Endometrial microvascular endothelial cells (primary cell): Measurements from ENCODE around the gene GUCA2A. TPM values are rescaled to one million over a fixed set of nuclear protein-coding genes. Genes with fewer than 3 reads are reported as not detected.
"Not testable (repeated sequence)": the region's sequence is repeated elsewhere in the genome, so short reads cannot be mapped to it uniquely, and the experiment has no call there.

Source experiments
- in situ Hi-C: cut with HindIII; loops from 2 replicates; pipeline ENCODE4 v1.10.0; 2017; ENCODE audit warnings: low sequenced_read_pairs, low pct_unique_long_range_greater_than_20kb; ENCODE audit errors: inconsistent ontology term
- total RNA-seq: library from RNA; depleted of rRNA; stranded (reverse); fragments of >200 nt; gene quantifications from one replicate; pipeline ENCODE4 v1.2.3, GENCODE V29; 2015; ENCODE audit errors: inconsistent ontology term

The GUCA2A gene
- not detected for total RNA-seq

GRCh38 chr1:42164551-42165420, at the start of gene GUCA2A:
Gene GUCA2A, minus strand, starts transcription at chr1:42164745. Its CDS starts 33 bp downstream, at chr1:42164712.
- in situ Hi-C loops = no loop called here

- in situ Hi-C loops = no loop called here
These were observed 46.7 kb upstream of the GUCA2A start for GRCh38 chr1:42211224-42211623.

- in situ Hi-C loops = no loop called here
These were observed 46.0 kb upstream of the GUCA2A start for GRCh38 chr1:42210421-42211133.

GRCh38 chr1:42209526-42210251, 45.1 kb upstream of the GUCA2A start:
- in situ Hi-C loops = no loop called here

GRCh38 chr1:42206930-42207329, 42.4 kb upstream of the GUCA2A start:
- in situ Hi-C loops = not testable (repeated sequence)

GRCh38 chr1:42206164-42206563, 41.6 kb upstream of the GUCA2A start:
- in situ Hi-C loops = no loop called here

- in situ Hi-C loops = no loop called here
These were observed 37.4 kb upstream of the GUCA2A start for GRCh38 chr1:42201986-42202385.

- in situ Hi-C loops = no loop called here
These were observed 33.7 kb upstream of the GUCA2A start for GRCh38 chr1:42198251-42198650.

- in situ Hi-C loops = no loop called here
These were observed 31.3 kb upstream of the GUCA2A start for GRCh38 chr1:42195841-42196240.

- in situ Hi-C loops = no loop called here
These were observed 27.6 kb upstream of the GUCA2A start for GRCh38 chr1:42192106-42192505.

- in situ Hi-C loops = no loop called here
These were observed 26.8 kb upstream of the GUCA2A start for GRCh38 chr1:42191319-42191718.

GRCh38 chr1:42189931-42190853, 25.6 kb upstream of the GUCA2A start:
- in situ Hi-C loops = no loop called here

GRCh38 chr1:42186152-42186551, 21.6 kb upstream of the GUCA2A start:
- in situ Hi-C loops = no loop called here

GRCh38 chr1:42184616-42185015, 20.1 kb upstream of the GUCA2A start:
- in situ Hi-C loops = no loop called here

GRCh38 chr1:42183957-42184268, 19.4 kb upstream of the GUCA2A start:
- in situ Hi-C loops = no loop called here

- in situ Hi-C loops = no loop called here
These were observed 18.8 kb upstream of the GUCA2A start for GRCh38 chr1:42183210-42183956.

- in situ Hi-C loops = no loop called here
These were observed 17.1 kb upstream of the GUCA2A start for GRCh38 chr1:42181687-42182086.

- in situ Hi-C loops = no loop called here
These were observed 15.4 kb upstream of the GUCA2A start for GRCh38 chr1:42179900-42180329.
